ENCODE measurements around the gene TNFRSF11A.

TNFRSF11A gene

GRCh38 chr18:62420513-62421209 lies 95.6 kb downstream of the TNFRSF11A start:
- DNase-seq = peak; percentile 70 to 75

DNA sequence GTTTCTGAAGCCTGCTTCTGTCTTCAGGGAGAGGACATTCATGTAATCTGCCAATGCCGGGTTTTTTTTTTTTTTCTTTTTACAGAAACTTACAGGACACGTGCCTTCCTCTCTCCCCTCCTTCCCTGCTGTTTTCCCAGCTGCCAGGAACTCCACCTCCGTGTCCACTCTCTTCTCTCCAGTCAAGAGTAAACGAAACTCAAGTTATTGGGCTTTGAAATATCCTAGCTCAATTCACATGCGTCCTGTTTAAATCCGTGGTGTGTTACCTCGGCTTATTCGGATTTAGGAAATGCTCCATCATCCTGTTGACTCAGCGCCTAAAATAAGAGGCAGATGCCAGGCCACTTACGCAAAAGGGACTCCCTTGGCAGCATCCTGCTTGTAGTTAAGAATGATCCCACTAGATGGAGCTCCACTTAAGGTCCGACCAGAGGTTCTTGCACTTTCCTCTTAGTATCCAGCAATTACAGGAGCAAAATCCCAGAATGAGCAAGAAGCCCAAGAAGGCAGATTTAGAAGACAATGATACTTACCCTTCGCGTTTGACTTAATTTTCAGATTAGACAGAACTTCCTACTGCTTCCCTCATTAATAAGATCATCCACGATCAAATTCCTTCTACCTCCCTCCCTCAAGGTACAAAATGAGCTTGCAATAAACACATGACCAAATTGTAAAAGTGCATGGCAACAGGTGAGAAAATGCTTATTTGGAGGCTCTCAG lies 100.5 kb downstream of the TNFRSF11A start:
- DNase-seq = peak; percentile 57 to 63

GRCh38 chr18:62426191-62426488 lies 101.0 kb downstream of the TNFRSF11A start:
- no peak for DNase-seq

DNA sequence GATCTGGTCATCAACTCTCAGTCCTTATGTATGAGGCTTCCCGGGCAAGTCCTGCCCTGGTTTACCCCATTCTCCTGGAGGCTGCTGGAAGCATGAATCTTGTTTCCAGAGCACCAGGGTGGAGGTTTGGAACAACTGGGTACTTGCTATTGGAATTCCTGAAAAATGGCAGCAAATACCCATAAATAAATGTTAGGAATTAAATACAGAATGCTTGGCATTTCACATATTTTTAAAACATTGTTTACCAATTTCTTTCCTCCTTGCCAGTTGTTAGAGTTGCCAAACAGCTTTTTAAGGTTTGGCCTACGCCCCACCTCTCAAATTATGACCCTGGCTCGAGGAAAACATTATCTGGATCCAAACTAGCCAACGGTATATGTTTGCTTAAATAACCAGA lies 107.1 kb downstream of the TNFRSF11A start:
- DNase-seq = no peak

DNA sequence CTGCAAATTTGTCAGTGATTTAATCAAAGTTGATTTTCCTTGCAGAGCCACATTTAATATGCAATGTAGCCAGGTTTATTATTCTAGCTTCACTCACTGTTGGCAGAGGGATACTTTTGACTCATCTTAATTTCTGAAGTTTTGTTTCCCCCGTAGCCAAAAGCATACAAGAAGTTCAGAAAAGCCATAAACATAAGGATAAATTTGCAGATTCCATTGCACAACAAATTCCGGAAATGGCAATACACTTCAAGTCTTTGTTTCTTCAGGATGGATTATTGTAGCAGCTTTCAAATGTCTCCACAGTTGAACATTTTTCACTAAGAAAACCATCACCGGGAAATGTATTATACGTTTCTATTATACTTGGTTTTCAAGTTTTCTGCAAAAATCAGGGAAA lies 109.7 kb downstream of the TNFRSF11A start:
- DNase-seq = no peak

DNA sequence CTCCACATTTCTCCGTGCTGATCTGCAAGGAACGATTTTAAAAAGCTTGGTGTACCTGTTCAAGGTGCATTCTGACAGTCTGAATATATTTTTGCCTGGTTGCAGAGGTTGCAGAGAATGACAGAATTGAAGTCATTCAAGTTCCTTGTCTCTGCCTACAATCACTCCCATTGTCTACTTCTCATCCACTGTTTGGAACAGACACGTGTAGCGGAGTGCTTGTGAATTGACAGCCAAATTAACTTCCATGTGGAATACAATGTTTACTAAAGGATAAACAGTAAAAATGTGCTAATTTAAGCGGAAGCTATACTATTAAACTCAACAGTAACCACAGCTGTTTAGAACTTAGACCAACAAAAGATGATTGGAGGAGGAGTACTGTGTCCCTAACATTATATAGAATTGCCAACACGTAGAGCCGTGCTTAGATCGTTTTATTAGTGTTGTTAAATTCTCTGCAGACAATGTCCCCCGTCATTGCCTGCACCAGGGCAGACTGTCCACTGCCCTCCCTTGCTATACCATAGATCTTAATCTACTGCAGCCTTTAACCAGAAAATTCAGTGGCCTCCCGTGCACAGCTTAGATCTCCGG lies 110.4 kb downstream of the TNFRSF11A start:
- DNase-seq = no peak

DNA sequence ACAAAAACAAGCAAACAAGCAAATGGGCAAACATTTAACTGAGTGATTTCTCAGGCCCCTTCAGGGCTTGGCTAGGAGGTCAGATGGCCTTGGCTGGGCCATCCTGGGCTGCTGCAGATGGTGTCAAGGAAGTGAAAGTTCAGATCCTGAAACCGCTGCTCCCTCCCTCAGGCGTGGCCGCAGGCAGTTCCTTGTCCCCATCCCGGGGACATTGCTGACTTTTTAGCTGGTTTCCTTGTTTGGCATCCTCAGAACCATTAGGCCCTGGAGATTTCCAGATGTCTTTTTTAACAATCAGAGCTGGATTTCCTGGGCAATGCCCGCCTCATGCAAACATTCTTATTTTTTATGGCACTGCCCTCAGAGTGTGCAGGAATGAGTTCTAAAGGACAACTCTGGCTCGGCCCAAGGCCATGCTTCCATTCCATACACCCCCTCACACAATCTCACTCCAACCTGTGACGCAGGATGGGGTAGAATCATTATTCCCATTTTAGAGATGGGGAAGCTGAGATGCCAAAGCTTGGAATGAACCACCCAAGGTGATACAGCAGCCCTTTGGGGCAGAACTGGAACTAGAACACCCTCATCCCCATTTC lies 111.6 kb downstream of the TNFRSF11A start:
- no peak for DNase-seq

- no peak for DNase-seq
These were observed 112.3 kb downstream of the TNFRSF11A start for GRCh38 chr18:62437235-62438017.

GRCh38 chr18:62438018-62438329 lies 112.9 kb downstream of the TNFRSF11A start:
- DNase-seq = no peak

GRCh38 chr18:62438402-62438801 lies 113.3 kb downstream of the TNFRSF11A start:
- no peak for DNase-seq

DNA sequence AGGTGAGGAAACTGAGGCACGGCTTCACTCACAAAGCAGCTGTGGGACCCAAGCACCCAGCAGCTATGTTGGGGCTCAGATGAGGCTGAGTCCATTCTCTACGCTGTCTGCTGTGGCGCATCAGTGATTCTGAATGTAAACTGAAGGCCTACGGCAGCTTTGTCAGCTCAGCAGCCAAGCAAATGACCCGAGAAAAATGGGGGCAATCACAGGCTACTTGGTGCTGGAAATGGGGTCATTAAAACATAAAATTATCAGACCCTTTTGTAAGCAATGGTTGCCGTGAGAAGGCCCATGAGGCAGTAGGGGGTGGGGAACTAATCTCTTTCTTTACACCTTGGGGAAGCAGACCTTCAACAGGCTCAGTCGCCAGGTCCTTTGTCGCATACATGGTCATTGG lies 113.8 kb downstream of the TNFRSF11A start:
- DNase-seq = no peak
